Measurements from ENCODE around the gene IQUB.

The IQUB gene

GRCh38 chr7:123502201-123502600 lies 32.2 kb downstream of the IQUB start:
- no peak for DNase-seq (ENCODE audit: low read depth)
- no peak overlapping the region for H3K4me3 ChIP-seq (ENCODE audit: low read depth, low read length)
- no peak for TF ChIP-seq CTCF (IDR thresholded peaks at IDR 0.05; ENCODE audit: insufficient read depth, low read depth, low read length, missing control alignments)

GRCh38 chr7:123500878-123501489 lies 33.4 kb downstream of the IQUB start:
- TF ChIP-seq CTCF (IDR thresholded peaks at IDR 0.05; ENCODE audit: insufficient read depth, low read depth, low read length, missing control alignments) = no peak
- no peak for DNase-seq (ENCODE audit: low read depth)

GRCh38 chr7:123499211-123499970 lies 35.0 kb downstream of the IQUB start:
- no peak for TF ChIP-seq CTCF (IDR thresholded peaks at IDR 0.05; ENCODE audit: insufficient read depth, low read depth, low read length, missing control alignments)
- H3K4me3 ChIP-seq (ENCODE audit: low read depth, low read length) = no peak overlapping the region
- no peak for DNase-seq (ENCODE audit: low read depth)

More at GRCh38 chr7:123500878-123501489, 33.4 kb downstream of the IQUB start:
- no peak overlapping the region for H3K4me3 ChIP-seq (ENCODE audit: low read depth, low read length)

GRCh38 chr7:123498601-123499000 lies 35.8 kb downstream of the IQUB start:
- no peak overlapping the region for H3K4me3 ChIP-seq (ENCODE audit: low read depth, low read length)
- DNase-seq (ENCODE audit: low read depth) = no peak
- no peak for TF ChIP-seq CTCF (IDR thresholded peaks at IDR 0.05; ENCODE audit: insufficient read depth, low read depth, low read length, missing control alignments)

GRCh38 chr7:123498031-123498430 lies 36.4 kb downstream of the IQUB start:
- DNase-seq (ENCODE audit: low read depth) = no peak
- no peak for TF ChIP-seq CTCF (IDR thresholded peaks at IDR 0.05; ENCODE audit: insufficient read depth, low read depth, low read length, missing control alignments)
- no peak overlapping the region for H3K4me3 ChIP-seq (ENCODE audit: low read depth, low read length)

GRCh38 chr7:123494193-123494796 lies 40.1 kb downstream of the IQUB start:
- H3K4me3 ChIP-seq (ENCODE audit: low read depth, low read length) = no peak overlapping the region
- DNase-seq (ENCODE audit: low read depth) = peak; percentile 32
- TF ChIP-seq CTCF (IDR thresholded peaks at IDR 0.05; ENCODE audit: insufficient read depth, low read depth, low read length, missing control alignments) = peak; percentile 48

Measured in GM12865 (cell line).